Kidney (tissue), 14 donors: ENCODE data around the gene RPS27L. TPM values are rescaled to one million over a fixed set of nuclear protein-coding genes. Genes with fewer than 3 reads are reported as not detected.
A peak's percentile ranks its signal among the peaks of the same experiment; 100 is the strongest.

ENCODE experiments used
- DNase-seq, 5 donors: peaks; one replicate each; pipeline ENCODE4 v3.0.0-alpha.2; 2013 to 2020
- FAIRE-seq: peaks from 2 replicates; lab custom pipeline; 2012; peaks lifted over from hg19 to GRCh38; lab: Jason Lieb, UNC
- H3K27ac ChIP-seq, 2 donors: one replicate each; pipeline ENCODE4 v1.7.0; 2013; ENCODE audit warnings: low read depth in 2 of 2, low read length in 2 of 2, inconsistent platforms in 1 of 2
- H3K27me3 ChIP-seq: one replicate; pipeline ENCODE4 v1.7.1; 2013; ENCODE audit warnings: low read length, inconsistent platforms; ENCODE audit not compliant: control insufficient read depth, insufficient read depth
- H3K36me3 ChIP-seq, 3 donors: one replicate each; pipeline versions ENCODE4 v1.7.0 to v1.7.1; 2013; ENCODE audit warnings: low read length in 3 of 3, control low read depth in 1 of 3, inconsistent platforms in 1 of 3; ENCODE audit not compliant: insufficient read depth in 3 of 3, control insufficient read depth in 2 of 3
- H3K4me1 ChIP-seq, 3 donors: one replicate each; pipeline versions ENCODE4 v1.7.0 to v1.7.1; 2013; ENCODE audit warnings: low read length in 3 of 3, inconsistent platforms in 1 of 3, low read depth in 1 of 3; ENCODE audit not compliant: control insufficient read depth in 2 of 3, insufficient read depth in 2 of 3
- H3K4me3 ChIP-seq, 3 donors: one replicate each; pipeline versions ENCODE4 v1.7.0 to v1.8.1; 2013; ENCODE audit warnings: low read length in 3 of 3, control low read depth in 1 of 3, inconsistent platforms in 1 of 3
- H3K9ac ChIP-seq, 3 donors: one replicate each; pipeline versions ENCODE4 v1.7.0 to v1.7.1; 2013; ENCODE audit warnings: low read length in 3 of 3, control low read depth in 1 of 3, inconsistent platforms in 1 of 3
- H3K9me3 ChIP-seq, 3 donors: one replicate each; pipeline versions ENCODE4 v1.7.0 to v1.7.1; 2013; ENCODE audit warnings: low read length in 3 of 3, control low read depth in 1 of 3, inconsistent platforms in 1 of 3; ENCODE audit not compliant: control insufficient read depth in 2 of 3, insufficient read depth in 1 of 3
- intact Hi-C: fragments of 100-400 bp; cut with DNase I; formaldehyde crosslinking; loops from one replicate; pipeline ENCODE4 v1.11.1; 2022
- polyA plus RNA-seq: library from polyadenylated mRNA; stranded (reverse); fragments of 350-450 nt; fragmentation: Illumina TruSeq; extraction: RNeasy Lipid Tissue Mini Kit (QIAGEN cat#74804); gene quantifications from one replicate; pipeline ENCODE4 v1.2.3, GENCODE V29; 2014; ENCODE audit warnings: low read depth, low replicate concordance; ENCODE audit not compliant: insufficient read depth
- total RNA-seq: library from RNA; stranded (reverse); fragmentation: NEBNext Ultra II Directional; extraction: Animal tissue kit (Norgen Biotek cat#: 25700); gene quantifications from one replicate; pipeline ENCODE4 v1.2.1, GENCODE V29; 2021
- TF ChIP-seq, protein P1 (sequence below): IDR thresholded peaks from 3 replicates; pipeline ENCODE4 v1.5.1; 2012; ENCODE audit warnings: mild to moderate bottlenecking, moderate library complexity, borderline replicate concordance; ENCODE audit not compliant: insufficient read depth; ENCODE audit errors: extremely low read depth
- donor health status: control.
- donor health status: control.
- donor health status: control.
- donor health status: control.
- donor health status: control.
- donor health status: DM: yes; HTN: yes; CAD: no.
- donor health status: Normal renal cell carcinoma (clear cell type).

Gene RPS27L
- total and polyA plus RNA-seq, 2 donors from 2014 or later: 120 to 372 TPM

- Histone ChIP-seq H3K4me1 (peaks cover 0 to 9% (median 7%) of the 10 kb centered on the region in 3 donors), H3K36me3 (no peaks in the 10 kb centered on the region), H3K4me3 (no peak overlapping the region), H3K27ac (no peak overlapping the region), H3K9ac (no peak overlapping the region), H3K9me3 (no peaks in the 10 kb centered on the region), H3K27me3 (no peaks in the 10 kb centered on the region)
- TF ChIP-seq, protein P1, sequence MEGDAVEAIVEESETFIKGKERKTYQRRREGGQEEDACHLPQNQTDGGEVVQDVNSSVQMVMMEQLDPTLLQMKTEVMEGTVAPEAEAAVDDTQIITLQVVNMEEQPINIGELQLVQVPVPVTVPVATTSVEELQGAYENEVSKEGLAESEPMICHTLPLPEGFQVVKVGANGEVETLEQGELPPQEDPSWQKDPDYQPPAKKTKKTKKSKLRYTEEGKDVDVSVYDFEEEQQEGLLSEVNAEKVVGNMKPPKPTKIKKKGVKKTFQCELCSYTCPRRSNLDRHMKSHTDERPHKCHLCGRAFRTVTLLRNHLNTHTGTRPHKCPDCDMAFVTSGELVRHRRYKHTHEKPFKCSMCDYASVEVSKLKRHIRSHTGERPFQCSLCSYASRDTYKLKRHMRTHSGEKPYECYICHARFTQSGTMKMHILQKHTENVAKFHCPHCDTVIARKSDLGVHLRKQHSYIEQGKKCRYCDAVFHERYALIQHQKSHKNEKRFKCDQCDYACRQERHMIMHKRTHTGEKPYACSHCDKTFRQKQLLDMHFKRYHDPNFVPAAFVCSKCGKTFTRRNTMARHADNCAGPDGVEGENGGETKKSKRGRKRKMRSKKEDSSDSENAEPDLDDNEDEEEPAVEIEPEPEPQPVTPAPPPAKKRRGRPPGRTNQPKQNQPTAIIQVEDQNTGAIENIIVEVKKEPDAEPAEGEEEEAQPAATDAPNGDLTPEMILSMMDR: no peak
- FAIRE-seq: no peak
- DNase-seq: peak in 1 of 5 donors; percentile 24
- intact Hi-C loops: loop anchor here (10.0 kb wide), 1 partner anchor 70 kb away; no protein-coding TSS in a partner anchor
Observed at GRCh38 chr15:63194880-63195568, 37.7 kb upstream of the RPS27L start.

- Histone ChIP-seq H3K9me3 (no peaks in the 10 kb centered on the region), H3K27ac (peak overlapping the region in 1 of 2 donors; percentile 61), H3K4me1 (peaks cover 0 to 10% (median 7%) of the 10 kb centered on the region in 3 donors), H3K36me3 (no peaks in the 10 kb centered on the region), H3K27me3 (no peaks in the 10 kb centered on the region), H3K4me3 (no peak overlapping the region), H3K9ac (no peak overlapping the region)
- TF ChIP-seq, protein P1: no peak
- DNase-seq (no peak), FAIRE-seq (no peak)
- intact Hi-C loops: loop anchor here (10.0 kb wide), 1 partner anchor 70 kb away; no protein-coding TSS in a partner anchor
Observed at GRCh38 chr15:63194302-63194701, 37.0 kb upstream of the RPS27L start.

DNA sequence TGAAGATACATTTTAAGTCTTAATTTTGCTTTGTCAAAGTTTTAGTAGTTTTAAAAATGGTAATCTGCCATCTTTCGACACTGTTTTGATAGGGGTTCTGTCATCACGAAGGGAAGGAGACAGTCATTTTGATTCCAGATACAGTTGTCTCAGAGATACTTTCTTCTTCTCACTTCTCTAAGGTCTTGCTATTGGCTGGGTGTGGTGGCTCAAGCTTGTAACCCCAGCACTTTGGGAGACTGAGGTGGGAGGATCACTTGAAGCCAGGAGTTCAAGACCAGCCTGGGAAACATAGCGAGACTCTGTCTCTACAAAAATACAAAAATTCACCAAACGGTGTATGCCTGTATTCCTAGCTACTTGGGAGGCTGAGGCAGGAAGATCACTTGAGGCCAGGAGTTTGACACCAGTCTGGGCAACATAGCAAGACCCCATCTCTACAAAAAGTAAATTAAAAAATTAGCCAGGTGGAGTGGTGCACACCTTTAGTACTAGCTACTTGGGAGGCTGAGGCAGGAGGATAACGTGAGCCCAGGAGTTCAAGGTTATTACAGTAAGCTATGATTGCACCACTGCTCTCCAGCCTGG is 35.4 kb upstream of the RPS27L start:
- TF ChIP-seq, protein P1: no peak
- peak overlapping the region in 1 of 2 donors; percentile 50 for H3K27ac ChIP-seq
- intact Hi-C loops: loop anchor here (10.0 kb wide), 1 partner anchor 72 kb away; no protein-coding TSS in a partner anchor
- H3K9ac ChIP-seq: peak overlapping the region in 1 of 3 donors; percentile 18
- no peak for FAIRE-seq
- H3K4me3 ChIP-seq: no peak overlapping the region
- peaks cover 0 to 15% (median 7%) of the 10 kb centered on the region in 3 donors for H3K4me1 ChIP-seq
- no peaks in the 10 kb centered on the region for H3K36me3 ChIP-seq
- H3K27me3 ChIP-seq: no peaks in the 10 kb centered on the region
- no peak for DNase-seq
- H3K9me3 ChIP-seq: no peaks in the 10 kb centered on the region
